Astrocyte (in vitro differentiated cells and primary cell): ENCODE measurements around the gene CRYBA2. TPM values are rescaled to one million over a fixed set of nuclear protein-coding genes. Genes with fewer than 3 reads are reported as not detected.

Source experiments
- DNase-seq: peaks from one replicate; pipeline ENCODE4 v3.0.0-alpha.2; 2010; ENCODE audit warnings: low read depth
- FAIRE-seq: peaks from 2 replicates; lab custom pipeline; 2011; peaks lifted over from hg19 to GRCh38; lab: Jason Lieb, UNC
- H2AFZ ChIP-seq: 2 replicates; pipeline ENCODE4 v1.6.0; 2012; ENCODE audit warnings: low read depth, low read length, inconsistent platforms
- H3K27ac ChIP-seq: 2 replicates; pipeline ENCODE4 v1.5.1; 2011; ENCODE audit warnings: low read depth, low read length, inconsistent platforms
- H3K27me3 ChIP-seq: 2 replicates; pipeline ENCODE4 v1.6.0; 2011; ENCODE audit warnings: low read length, inconsistent platforms; ENCODE audit not compliant: insufficient read depth
- H3K36me3 ChIP-seq: 2 replicates; pipeline ENCODE4 v1.5.1; 2011; ENCODE audit warnings: low read length, inconsistent platforms; ENCODE audit not compliant: insufficient read depth
- H3K4me1 ChIP-seq: 2 replicates; pipeline ENCODE4 v1.5.1; 2011; ENCODE audit warnings: low read length, inconsistent platforms; ENCODE audit not compliant: insufficient read depth
- H3K4me2 ChIP-seq: 2 replicates; pipeline ENCODE4 v1.6.0; 2012; ENCODE audit warnings: low read length, inconsistent platforms
- H3K4me3 ChIP-seq: 2 replicates; pipeline ENCODE4 v1.5.1; 2011; ENCODE audit warnings: low read depth, mild to moderate bottlenecking, low read length, inconsistent platforms; ENCODE audit not compliant: insufficient read depth
- H3K79me2 ChIP-seq: 2 replicates; pipeline ENCODE4 v1.6.0; 2012; ENCODE audit warnings: mild to moderate bottlenecking, low read length, inconsistent platforms; ENCODE audit not compliant: insufficient read depth
- H3K9ac ChIP-seq: 2 replicates; pipeline ENCODE4 v1.6.0; 2012; ENCODE audit warnings: mild to moderate bottlenecking, low read length, inconsistent platforms
- H3K9me3 ChIP-seq: 2 replicates; pipeline ENCODE4 v1.5.1; 2012; ENCODE audit warnings: low read depth, mild to moderate bottlenecking, low read length, inconsistent platforms; ENCODE audit not compliant: insufficient read depth
- H4K20me1 ChIP-seq: 2 replicates; pipeline ENCODE4 v1.6.0; 2012; ENCODE audit warnings: low read length, inconsistent platforms; ENCODE audit not compliant: insufficient read depth
- H3K27ac Mint-ChIP-seq: one replicate; pipeline ENCODE4 v1.8.0; 2021; ENCODE audit warnings: mild to moderate bottlenecking, mixed read lengths; ENCODE audit not compliant: unreplicated experiment
- H3K27me3 Mint-ChIP-seq: one replicate; pipeline ENCODE4 v1.8.0; 2021; ENCODE audit warnings: low read depth, mixed read lengths; ENCODE audit not compliant: unreplicated experiment
- H3K36me3 Mint-ChIP-seq: one replicate; pipeline ENCODE4 v1.8.0; 2021; ENCODE audit warnings: low read depth, mixed read lengths; ENCODE audit not compliant: unreplicated experiment
- H3K4me1 Mint-ChIP-seq: one replicate; pipeline ENCODE4 v1.8.0; 2021; ENCODE audit warnings: low read depth, mixed read lengths; ENCODE audit not compliant: unreplicated experiment
- H3K4me3 Mint-ChIP-seq: one replicate; pipeline ENCODE4 v1.8.0; 2021; ENCODE audit warnings: mild to moderate bottlenecking, moderate library complexity, mixed read lengths; ENCODE audit not compliant: unreplicated experiment
- H3K9me3 Mint-ChIP-seq: one replicate; pipeline ENCODE4 v1.8.0; 2021; ENCODE audit warnings: mild to moderate bottlenecking, mixed read lengths; ENCODE audit not compliant: unreplicated experiment
- EZH2 ChIP-seq: IDR thresholded peaks from 2 replicates; pipeline ENCODE4 v1.6.1; 2012; ENCODE audit warnings: mild to moderate bottlenecking, low read length, inconsistent platforms; ENCODE audit not compliant: insufficient read depth
- total RNA-seq: library from RNA; stranded (reverse); gene quantifications from 2 replicates; pipeline ENCODE4 v1.2.1, GENCODE V29; 2021
- TF ChIP-seq, protein P1 (sequence below): IDR thresholded peaks from 2 replicates; pipeline ENCODE4 v1.5.1; 2011; ENCODE audit warnings: low read depth, mild to moderate bottlenecking, inconsistent platforms, low read length, moderate library complexity; ENCODE audit not compliant: insufficient read depth

Gene CRYBA2
- total RNA-seq, 1 donor from 2014 or later, result not detected

DNA sequence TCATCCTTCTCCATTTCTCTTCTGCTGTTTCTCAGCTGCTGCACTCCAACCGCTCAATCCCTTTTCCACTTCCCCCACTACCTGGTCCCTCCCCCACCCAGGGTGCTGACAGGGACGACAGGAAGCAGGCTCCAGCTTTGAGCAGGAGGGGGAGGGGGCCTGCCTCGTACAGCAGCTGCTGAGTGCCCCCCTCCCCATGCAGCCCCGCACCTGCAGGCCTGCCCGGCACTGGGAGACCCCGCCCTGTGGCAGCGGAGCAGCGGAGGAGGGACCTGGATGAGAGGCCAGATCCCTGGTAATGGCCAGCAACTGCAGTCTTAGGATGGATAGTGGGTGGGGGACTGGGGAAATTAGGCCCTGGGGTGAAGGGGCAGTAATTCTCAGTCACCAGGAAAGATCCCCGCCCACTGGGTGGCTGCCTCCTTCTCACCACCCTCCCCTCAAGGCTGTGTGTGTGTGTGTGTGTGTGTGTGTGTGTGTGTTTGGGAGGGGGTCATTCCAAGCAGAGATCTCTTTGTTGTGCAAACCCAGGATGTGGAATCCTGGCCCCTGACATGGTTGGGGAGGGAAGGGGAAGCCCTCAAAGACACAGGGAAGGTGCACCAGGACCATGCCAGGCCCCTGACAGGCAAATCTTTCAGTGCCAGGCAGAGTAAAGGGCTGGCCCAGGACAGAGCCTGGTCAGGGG lies 6.8 kb upstream of the CRYBA2 start:
- no peak overlapping the region for H3K27ac ChIP-seq
- H3K79me2 ChIP-seq, result no peaks in the 10 kb centered on the region
- Mint-ChIP-seq H3K9me3 (peaks cover 7% of the 10 kb centered on the region), H3K4me1 (peaks cover 7% of the 10 kb centered on the region), H3K27ac (no peak overlapping the region), H3K4me3 (no peak overlapping the region), H3K27me3 (peaks cover 78% of the 10 kb centered on the region), H3K36me3 (no peaks in the 10 kb centered on the region)
- no peak overlapping the region for H3K4me3 ChIP-seq
- no peaks in the 10 kb centered on the region for H3K4me1 ChIP-seq
- no peak overlapping the region for H3K9ac ChIP-seq
- H3K4me2 ChIP-seq, result no peak overlapping the region
- no peaks in the 10 kb centered on the region for H3K9me3 ChIP-seq
- no peaks in the 10 kb centered on the region for H4K20me1 ChIP-seq
- FAIRE-seq (no peak), DNase-seq (no peak)
- no peak overlapping the region for H2AFZ ChIP-seq
- no peak for TF ChIP-seq EZH2
- TF ChIP-seq, protein P1, sequence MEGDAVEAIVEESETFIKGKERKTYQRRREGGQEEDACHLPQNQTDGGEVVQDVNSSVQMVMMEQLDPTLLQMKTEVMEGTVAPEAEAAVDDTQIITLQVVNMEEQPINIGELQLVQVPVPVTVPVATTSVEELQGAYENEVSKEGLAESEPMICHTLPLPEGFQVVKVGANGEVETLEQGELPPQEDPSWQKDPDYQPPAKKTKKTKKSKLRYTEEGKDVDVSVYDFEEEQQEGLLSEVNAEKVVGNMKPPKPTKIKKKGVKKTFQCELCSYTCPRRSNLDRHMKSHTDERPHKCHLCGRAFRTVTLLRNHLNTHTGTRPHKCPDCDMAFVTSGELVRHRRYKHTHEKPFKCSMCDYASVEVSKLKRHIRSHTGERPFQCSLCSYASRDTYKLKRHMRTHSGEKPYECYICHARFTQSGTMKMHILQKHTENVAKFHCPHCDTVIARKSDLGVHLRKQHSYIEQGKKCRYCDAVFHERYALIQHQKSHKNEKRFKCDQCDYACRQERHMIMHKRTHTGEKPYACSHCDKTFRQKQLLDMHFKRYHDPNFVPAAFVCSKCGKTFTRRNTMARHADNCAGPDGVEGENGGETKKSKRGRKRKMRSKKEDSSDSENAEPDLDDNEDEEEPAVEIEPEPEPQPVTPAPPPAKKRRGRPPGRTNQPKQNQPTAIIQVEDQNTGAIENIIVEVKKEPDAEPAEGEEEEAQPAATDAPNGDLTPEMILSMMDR, result no peak
- H3K36me3 ChIP-seq, result no peaks in the 10 kb centered on the region
- H3K27me3 ChIP-seq, result peaks cover 79% of the 10 kb centered on the region

DNA sequence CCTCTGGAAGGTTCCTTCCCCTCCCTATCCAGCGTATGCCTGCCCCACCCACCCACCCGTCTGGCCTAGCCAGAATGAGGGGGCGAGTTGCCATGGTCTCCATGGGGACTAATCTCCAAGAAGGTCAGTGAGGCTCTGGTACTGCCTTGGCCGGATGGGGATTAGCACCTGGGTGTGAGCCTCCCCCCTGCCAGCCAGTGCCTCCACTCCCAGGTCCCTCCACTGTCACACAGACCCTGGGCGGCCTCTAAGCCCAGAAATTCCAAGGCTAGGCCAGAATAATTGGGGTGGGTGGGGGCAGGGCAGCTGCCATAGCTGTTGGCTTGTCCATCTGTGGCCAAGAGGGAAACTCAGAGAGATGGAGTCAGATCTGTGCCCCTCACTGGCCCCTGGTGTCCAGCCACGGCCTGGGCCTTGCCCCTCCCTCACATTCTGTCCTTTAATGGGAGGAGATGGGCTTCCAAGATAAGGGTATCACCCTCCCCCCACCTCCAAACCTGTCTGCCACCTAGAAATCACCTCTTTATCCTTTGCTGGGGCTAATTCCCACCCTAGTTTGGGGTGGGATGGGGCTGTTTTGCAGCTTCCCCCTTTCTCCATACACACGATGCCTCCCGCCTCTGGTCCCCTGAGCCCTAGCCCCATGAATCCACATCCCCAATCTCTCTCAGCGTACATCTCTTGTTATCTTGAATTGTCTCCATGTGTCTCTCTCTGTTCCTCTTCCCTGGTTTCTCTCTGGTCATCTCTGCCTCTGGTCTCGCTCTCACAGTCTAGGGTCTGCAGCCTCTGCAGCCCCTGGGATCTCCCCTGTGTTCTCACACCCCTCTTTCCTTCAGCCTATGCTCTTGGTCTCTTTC lies 6.0 kb upstream of the CRYBA2 start:
- FAIRE-seq, result no peak
- Histone ChIP-seq H3K4me3 (no peak overlapping the region), H2AFZ (no peak overlapping the region), H3K27me3 (peaks cover 79% of the 10 kb centered on the region), H3K36me3 (no peaks in the 10 kb centered on the region), H3K4me2 (no peak overlapping the region), H3K27ac (no peak overlapping the region), H3K4me1 (no peaks in the 10 kb centered on the region), H4K20me1 (no peaks in the 10 kb centered on the region), H3K9me3 (no peaks in the 10 kb centered on the region), H3K9ac (no peak overlapping the region), H3K79me2 (no peaks in the 10 kb centered on the region)
- H3K27me3 Mint-ChIP-seq, result peaks cover 78% of the 10 kb centered on the region
- no peaks in the 10 kb centered on the region for H3K36me3 Mint-ChIP-seq
- no peak overlapping the region for H3K27ac Mint-ChIP-seq
- H3K4me3 Mint-ChIP-seq, result no peak overlapping the region
- TF ChIP-seq, protein P1, result no peak
- no peak for TF ChIP-seq EZH2
- H3K9me3 Mint-ChIP-seq, result peaks cover 5% of the 10 kb centered on the region
- DNase-seq, result no peak
- H3K4me1 Mint-ChIP-seq, result peaks cover 7% of the 10 kb centered on the region
